ENCODE data around the gene IL22RA2.

Gene IL22RA2

DNA sequence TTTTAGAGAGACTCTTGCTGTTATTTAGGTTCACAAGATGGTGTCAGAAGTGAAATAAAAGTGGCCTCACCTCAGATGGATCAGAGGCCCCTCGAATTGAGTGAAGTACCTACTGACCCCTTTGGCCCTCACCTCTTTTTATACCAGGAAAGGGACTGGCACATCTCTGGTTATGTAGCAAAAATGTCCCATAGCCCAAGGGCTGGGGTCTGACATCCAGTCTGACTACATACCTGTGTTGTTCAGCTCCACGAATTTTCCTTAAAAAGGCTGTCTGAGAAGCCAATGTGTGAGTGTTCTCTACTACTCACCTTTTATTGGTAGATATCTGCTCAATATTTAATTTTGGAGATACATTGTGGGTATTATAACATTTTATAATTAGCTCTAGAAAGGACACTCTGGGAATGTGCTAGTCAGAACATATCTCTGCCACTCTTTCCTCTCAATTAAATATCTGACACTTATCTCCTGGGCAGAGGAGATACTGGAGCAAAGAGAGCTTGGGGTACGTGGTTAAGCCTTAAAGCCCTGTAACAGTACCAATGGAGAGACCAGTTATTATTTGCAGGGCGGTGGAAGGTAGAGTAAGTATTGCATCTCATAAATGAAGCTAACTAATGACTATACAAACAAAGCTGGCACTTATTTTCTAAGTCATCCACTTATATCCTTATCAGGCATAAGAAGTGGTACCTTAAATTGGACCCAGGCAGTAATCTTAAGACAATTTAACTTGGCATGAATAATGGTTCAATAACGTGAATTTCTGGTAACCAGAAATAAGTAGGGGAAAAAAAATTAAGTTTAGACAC is 20.0 kb upstream of the IL22RA2 start:
- no peaks in the 10 kb centered on the region for H3K27me3 ChIP-seq (replicated peaks)
- no peak overlapping the region for H3K27ac ChIP-seq
- in situ Hi-C loops (cut with HindIII; ENCODE audit: low pct_ligation_motif_present, low sequenced_read_pairs) = no loop called here
- DNase-seq = no peak
- no peak overlapping the region for H3K4me3 ChIP-seq (ENCODE audit: low read depth, low read length)
- peaks cover 5% of the 10 kb centered on the region for H3K36me3 ChIP-seq (replicated peaks)
- TF ChIP-seq, protein P1, sequence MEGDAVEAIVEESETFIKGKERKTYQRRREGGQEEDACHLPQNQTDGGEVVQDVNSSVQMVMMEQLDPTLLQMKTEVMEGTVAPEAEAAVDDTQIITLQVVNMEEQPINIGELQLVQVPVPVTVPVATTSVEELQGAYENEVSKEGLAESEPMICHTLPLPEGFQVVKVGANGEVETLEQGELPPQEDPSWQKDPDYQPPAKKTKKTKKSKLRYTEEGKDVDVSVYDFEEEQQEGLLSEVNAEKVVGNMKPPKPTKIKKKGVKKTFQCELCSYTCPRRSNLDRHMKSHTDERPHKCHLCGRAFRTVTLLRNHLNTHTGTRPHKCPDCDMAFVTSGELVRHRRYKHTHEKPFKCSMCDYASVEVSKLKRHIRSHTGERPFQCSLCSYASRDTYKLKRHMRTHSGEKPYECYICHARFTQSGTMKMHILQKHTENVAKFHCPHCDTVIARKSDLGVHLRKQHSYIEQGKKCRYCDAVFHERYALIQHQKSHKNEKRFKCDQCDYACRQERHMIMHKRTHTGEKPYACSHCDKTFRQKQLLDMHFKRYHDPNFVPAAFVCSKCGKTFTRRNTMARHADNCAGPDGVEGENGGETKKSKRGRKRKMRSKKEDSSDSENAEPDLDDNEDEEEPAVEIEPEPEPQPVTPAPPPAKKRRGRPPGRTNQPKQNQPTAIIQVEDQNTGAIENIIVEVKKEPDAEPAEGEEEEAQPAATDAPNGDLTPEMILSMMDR (IDR thresholded peaks at IDR 0.05; ENCODE audit: low read depth, low read length, missing control alignments) = no peak

DNA sequence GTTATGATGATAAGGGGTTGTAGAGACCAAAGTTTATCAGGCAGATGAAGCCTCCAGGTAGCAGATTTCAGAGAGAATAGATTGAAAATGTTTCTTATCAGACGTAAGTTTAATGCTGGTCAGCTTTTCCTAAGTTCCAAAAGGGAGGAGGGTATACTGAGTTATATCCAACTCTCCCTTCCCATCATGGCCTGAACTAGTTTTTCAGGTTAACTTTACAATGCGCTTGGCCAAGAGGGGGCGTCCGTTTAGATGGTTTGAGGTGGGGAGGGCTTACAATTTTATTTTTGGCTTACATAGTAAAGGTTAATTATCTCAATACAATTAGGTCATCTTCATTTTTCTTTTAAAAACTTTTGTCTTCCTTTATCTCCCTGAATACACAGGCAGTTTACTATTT is 19.4 kb upstream of the IL22RA2 start:
- no peak for DNase-seq
- TF ChIP-seq, protein P1 (IDR thresholded peaks at IDR 0.05; ENCODE audit: low read depth, low read length, missing control alignments) = no peak
- Histone ChIP-seq H3K27me3 (replicated peaks) (no peaks in the 10 kb centered on the region), H3K27ac (no peak overlapping the region), H3K4me3 (ENCODE audit: low read depth, low read length) (no peak overlapping the region), H3K36me3 (replicated peaks) (peaks cover 2% of the 10 kb centered on the region)
- in situ Hi-C loops (cut with HindIII; ENCODE audit: low pct_ligation_motif_present, low sequenced_read_pairs) = no loop called here

DNA sequence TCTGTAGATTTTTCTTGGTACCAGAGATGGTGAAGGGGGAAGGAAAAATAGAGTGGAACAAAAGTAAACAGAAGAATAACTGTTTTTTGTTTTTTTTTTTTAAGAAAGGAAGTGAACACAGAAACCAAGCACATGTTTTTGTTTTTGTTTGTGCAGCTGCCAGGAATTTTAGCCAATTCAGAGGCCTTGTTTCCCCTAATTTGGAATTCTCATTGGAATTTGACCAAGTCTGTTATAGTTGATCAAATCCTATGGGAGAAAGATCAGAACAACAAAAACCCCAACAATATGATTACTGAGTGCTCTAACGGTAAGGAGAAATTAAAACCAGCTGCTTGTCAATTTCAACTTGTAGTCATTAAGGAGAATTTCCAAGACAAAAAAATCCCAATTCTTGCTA is 18.2 kb upstream of the IL22RA2 start:
- DNase-seq = no peak
- Histone ChIP-seq H3K4me3 (ENCODE audit: low read depth, low read length) (no peak overlapping the region), H3K27ac (no peak overlapping the region), H3K36me3 (replicated peaks) (no peaks in the 10 kb centered on the region), H3K27me3 (replicated peaks) (no peaks in the 10 kb centered on the region)
- TF ChIP-seq, protein P1 (IDR thresholded peaks at IDR 0.05; ENCODE audit: low read depth, low read length, missing control alignments) = no peak
- in situ Hi-C loops (cut with HindIII; ENCODE audit: low pct_ligation_motif_present, low sequenced_read_pairs) = no loop called here

DNA sequence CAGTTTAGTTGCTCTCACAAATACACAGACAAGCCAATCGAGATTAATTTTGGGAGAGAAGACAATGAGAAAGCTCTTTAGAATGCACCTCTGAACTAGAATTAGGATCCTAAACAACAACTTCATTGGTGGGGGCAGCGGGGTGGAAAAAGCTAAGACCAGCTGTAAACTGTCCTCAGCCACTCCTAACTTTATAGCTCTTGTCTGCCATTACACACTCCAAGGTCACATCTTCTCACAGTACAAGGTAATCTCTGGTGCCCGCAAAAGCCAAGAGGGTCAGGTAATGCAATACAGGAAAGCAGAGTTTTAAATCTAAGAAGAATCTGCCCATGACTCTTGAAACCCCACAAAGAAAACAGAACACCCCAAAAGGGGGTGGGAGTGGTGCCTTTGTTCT is 17.8 kb upstream of the IL22RA2 start:
- DNase-seq = no peak
- no peaks in the 10 kb centered on the region for H3K27me3 ChIP-seq (replicated peaks)
- no peak overlapping the region for H3K4me3 ChIP-seq (ENCODE audit: low read depth, low read length)
- H3K36me3 ChIP-seq (replicated peaks) = no peaks in the 10 kb centered on the region
- in situ Hi-C loops (cut with HindIII; ENCODE audit: low pct_ligation_motif_present, low sequenced_read_pairs) = no loop called here
- H3K27ac ChIP-seq = no peak overlapping the region
- TF ChIP-seq, protein P1 (IDR thresholded peaks at IDR 0.05; ENCODE audit: low read depth, low read length, missing control alignments) = no peak

DNA sequence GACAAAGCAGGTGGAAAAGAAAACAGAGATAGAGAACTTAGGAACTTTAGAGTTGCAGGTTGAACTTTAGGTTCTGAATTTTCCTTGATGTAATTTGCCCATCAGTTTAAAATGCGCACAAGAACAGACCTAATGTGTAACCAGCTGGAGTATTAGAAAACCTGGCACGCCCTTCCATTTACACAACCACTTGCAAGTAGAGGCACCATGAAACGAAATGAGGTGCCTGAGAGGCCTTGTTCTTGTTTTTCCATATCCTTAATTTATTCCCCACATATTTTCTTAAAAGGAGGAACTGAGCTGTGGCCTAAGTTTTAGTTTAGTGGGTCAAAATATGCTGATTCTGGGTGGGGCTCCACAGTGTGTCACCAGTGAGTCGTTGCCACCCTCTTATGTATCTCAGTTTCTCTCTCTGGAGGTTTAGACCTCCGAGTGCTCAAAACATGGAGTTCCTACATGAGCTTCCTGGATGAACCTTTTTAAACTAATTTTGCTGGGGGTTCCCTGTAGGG is 17.2 kb upstream of the IL22RA2 start:
- in situ Hi-C loops (cut with HindIII; ENCODE audit: low pct_ligation_motif_present, low sequenced_read_pairs) = no loop called here
- Histone ChIP-seq H3K27ac (no peak overlapping the region), H3K4me3 (ENCODE audit: low read depth, low read length) (no peak overlapping the region), H3K36me3 (replicated peaks) (no peaks in the 10 kb centered on the region), H3K27me3 (replicated peaks) (no peaks in the 10 kb centered on the region)
- TF ChIP-seq, protein P1 (IDR thresholded peaks at IDR 0.05; ENCODE audit: low read depth, low read length, missing control alignments) = no peak
- DNase-seq = no peak
